Endothelial cell of umbilical vein (primary cell): ENCODE measurements around the gene MAGI1.

Experiments used
- CTCF ChIP-seq, 2 donors: IDR thresholded peaks; 1 replicate in 1 of 2; 2 replicates in 1 of 2; pipeline ENCODE4 v1.5.1; 2011; ENCODE audit warnings: low read length in 2 of 2, mild to moderate bottlenecking in 2 of 2, moderate library complexity in 2 of 2, control low read depth in 1 of 2, inconsistent platforms in 1 of 2, low read depth in 1 of 2; ENCODE audit not compliant: insufficient read depth in 1 of 2; ENCODE audit errors: extremely low read depth in 1 of 2
- EZH2 ChIP-seq: IDR thresholded peaks from 2 replicates; pipeline ENCODE4 v1.6.1; 2012; ENCODE audit warnings: borderline replicate concordance, low read depth, mild to moderate bottlenecking, moderate library complexity, low read length, inconsistent platforms; ENCODE audit not compliant: severe bottlenecking
- MAX ChIP-seq: IDR thresholded peaks from 2 replicates; pipeline ENCODE4 v1.6.1; 2011; ENCODE audit not compliant: insufficient read depth, insufficient read length
- MYC ChIP-seq: IDR thresholded peaks from one replicate; pipeline ENCODE4 v1.6.1; 2011; ENCODE audit warnings: mild to moderate bottlenecking, low read depth, low read length
- POLR2A ChIP-seq: IDR thresholded peaks from 2 replicates; pipeline ENCODE4 v1.6.1; 2012; ENCODE audit warnings: low read depth, mild to moderate bottlenecking, control low read depth, low read length
- POLR2AphosphoS5 ChIP-seq: IDR thresholded peaks from 2 replicates; pipeline ENCODE4 v1.6.1; 2012; ENCODE audit warnings: low read depth, mild to moderate bottlenecking, control low read depth, low read length, moderate library complexity; ENCODE audit not compliant: insufficient read depth

- TF ChIP-seq POLR2AphosphoS5, result no peak
- no peak for TF ChIP-seq CTCF (IDR thresholded peaks at IDR 0.05; ENCODE audit: extremely low read depth in 1 of 2, insufficient read depth in 1 of 2, low read depth in 1 of 2, low read length in 2 of 2)
- TF ChIP-seq POLR2A, result no peak
- TF ChIP-seq MYC, result no peak
- no peak for TF ChIP-seq MAX
- TF ChIP-seq EZH2, result no peak
Measured at GRCh38 chr3:65664931-65665330, 373.8 kb downstream of the MAGI1 start.
